Lower leg skin (tissue), 3 donors: ENCODE data around the gene CCSER1.

Source experiments
- CTCF ChIP-seq, 3 donors: fragments of 450-650 bp; IDR thresholded peaks; one replicate each; pipeline ENCODE4 v1.5.1; 2016; ENCODE audit warnings: antibody characterized with exemption in 3 of 3, mild to moderate bottlenecking in 3 of 3, moderate library complexity in 2 of 3
- POLR2A ChIP-seq, 2 donors: fragments of 450-650 bp; IDR thresholded peaks; one replicate each; pipeline ENCODE4 v1.6.1; 2016 to 2017; ENCODE audit warnings: antibody characterized with exemption in 2 of 2, mild to moderate bottlenecking in 1 of 2, moderate library complexity in 1 of 2

- TF ChIP-seq POLR2A (IDR thresholded peaks at IDR 0.05) = no peak
- no peak for TF ChIP-seq CTCF (IDR thresholded peaks at IDR 0.05)
Measured at GRCh38 chr4:90540536-90540935, 413.3 kb downstream of the CCSER1 start.
